Glomerular endothelial cell (primary cell): ENCODE measurements around the gene GALNT18. TPM values are rescaled to one million over a fixed set of nuclear protein-coding genes. Genes with fewer than 3 reads are reported as not detected.

Source experiments
- DNase-seq: peaks from one replicate; pipeline ENCODE4 v3.0.0-alpha.2; 2011; ENCODE audit warnings: low read depth, low spot score; ENCODE audit errors: extremely low read depth
- total RNA-seq: library from RNA; depleted of rRNA; stranded (reverse); fragments of >200 nt; gene quantifications from 2 replicates; pipeline ENCODE4 v1.2.3, GENCODE V29; 2015

The GALNT18 gene
- total RNA-seq, 1 donor from 2014 or later = 101 TPM

GRCh38 chr11:11626128-11626527 lies 4.3 kb upstream of the GALNT18 start:
- no peak for DNase-seq

- DNase-seq = no peak
These were observed 3.1 kb upstream of the GALNT18 start for GRCh38 chr11:11624926-11625325.

GRCh38 chr11:11624204-11624603 lies 2.4 kb upstream of the GALNT18 start:
- DNase-seq = no peak

GRCh38 chr11:11622772-11623171 lies 967 bp upstream of the GALNT18 start:
- no peak for DNase-seq

- no peak for DNase-seq
These were observed 518 bp upstream of the GALNT18 start for GRCh38 chr11:11622340-11622706.

GRCh38 chr11:11620921-11621572 lies 758 bp downstream of the GALNT18 start:
- no peak for DNase-seq

GRCh38 chr11:11620173-11620920 lies 1.5 kb downstream of the GALNT18 start:
- DNase-seq = no peak

- DNase-seq = no peak
These were observed 2.8 kb downstream of the GALNT18 start for GRCh38 chr11:11618973-11619435.

GRCh38 chr11:11615086-11615485 lies 6.7 kb downstream of the GALNT18 start:
- no peak for DNase-seq

GRCh38 chr11:11612439-11612838 lies 9.4 kb downstream of the GALNT18 start:
- no peak for DNase-seq

GRCh38 chr11:11611381-11611780 lies 10.4 kb downstream of the GALNT18 start:
- DNase-seq = no peak

GRCh38 chr11:11608783-11609232 lies 13.0 kb downstream of the GALNT18 start:
- DNase-seq = no peak

- no peak for DNase-seq
These were observed 14.0 kb downstream of the GALNT18 start for GRCh38 chr11:11607772-11608171.

- DNase-seq = no peak
These were observed 15.9 kb downstream of the GALNT18 start for GRCh38 chr11:11605821-11606450.

GRCh38 chr11:11605181-11605580 lies 16.6 kb downstream of the GALNT18 start:
- no peak for DNase-seq

GRCh38 chr11:11604370-11604990 lies 17.3 kb downstream of the GALNT18 start:
- no peak for DNase-seq

GRCh38 chr11:11602011-11602410 lies 19.8 kb downstream of the GALNT18 start:
- DNase-seq = no peak

- no peak for DNase-seq
These were observed 21.5 kb downstream of the GALNT18 start for GRCh38 chr11:11600288-11600687.

- no peak for DNase-seq
These were observed 23.6 kb downstream of the GALNT18 start for GRCh38 chr11:11598243-11598642.

- no peak for DNase-seq
These were observed 27.6 kb downstream of the GALNT18 start for GRCh38 chr11:11594162-11594561.

- no peak for DNase-seq
These were observed 29.6 kb downstream of the GALNT18 start for GRCh38 chr11:11592146-11592684.
